ENCODE results near the gene DACH1. TPM values are rescaled to one million over a fixed set of nuclear protein-coding genes. Genes with fewer than 3 reads are reported as not detected.

DACH1 gene
- total RNA-seq, 1 experiment from 2014 or later: 0.11 TPM

GRCh38 chr13:71770710-71771109, 96.3 kb downstream of the DACH1 start:
- no peak overlapping the region for H3K27ac ChIP-seq (ENCODE audit: low read depth, low read length, poor library complexity, severe bottlenecking)
- no peak overlapping the region for H3K4me3 ChIP-seq (ENCODE audit: low read depth, low read length, poor library complexity, severe bottlenecking)
- no peak for DNase-seq (ENCODE audit: low spot score)
- no peaks in the 10 kb centered on the region for H3K36me3 ChIP-seq (ENCODE audit: insufficient read depth, low read length, poor library complexity, severe bottlenecking)
- no TSS peak for BruUV-seq (replicated peaks)
- TF ChIP-seq CTCF (conservative IDR thresholded peaks at IDR 0.05; ENCODE audit: low read depth, low read length): no peak
- TF ChIP-seq EZH2 (IDR thresholded peaks at IDR 0.05; ENCODE audit: borderline replicate concordance, low read depth, low read length, poor library complexity, severe bottlenecking): no peak
- peaks cover 35% of the 10 kb centered on the region for H3K4me1 ChIP-seq (ENCODE audit: insufficient read depth, low read length, poor library complexity, severe bottlenecking)
- POLR2A ChIA-PET (ENCODE audit: low non-redundant PET): no interaction called here
- H3K9me3 ChIP-seq (ENCODE audit: low read depth, low read length, poor library complexity, severe bottlenecking): no peaks in the 10 kb centered on the region
- H3K27me3 ChIP-seq (replicated peaks; ENCODE audit: insufficient read depth, low read depth, low read length, poor library complexity): no peaks in the 10 kb centered on the region
- intact Hi-C loops (cut with micrococcal nuclease; ENCODE audit: unreplicated experiment): loop anchor here (5.0 kb wide), 1 partner anchor 143 kb away; no protein-coding TSS in a partner anchor
- CTCF ChIA-PET: no interaction called here

GRCh38 chr13:71768881-71769280, 98.1 kb downstream of the DACH1 start:
- CTCF ChIA-PET: no interaction called here
- H3K36me3 ChIP-seq (ENCODE audit: insufficient read depth, low read length, poor library complexity, severe bottlenecking): no peaks in the 10 kb centered on the region
- H3K27me3 ChIP-seq (replicated peaks; ENCODE audit: insufficient read depth, low read depth, low read length, poor library complexity): no peaks in the 10 kb centered on the region
- intact Hi-C loops (cut with micrococcal nuclease; ENCODE audit: unreplicated experiment): no loop called here
- no peak overlapping the region for H3K4me3 ChIP-seq (ENCODE audit: low read depth, low read length, poor library complexity, severe bottlenecking)
- no peak overlapping the region for H3K27ac ChIP-seq (ENCODE audit: low read depth, low read length, poor library complexity, severe bottlenecking)
- TF ChIP-seq EZH2 (IDR thresholded peaks at IDR 0.05; ENCODE audit: borderline replicate concordance, low read depth, low read length, poor library complexity, severe bottlenecking) (no peak), CTCF (conservative IDR thresholded peaks at IDR 0.05; ENCODE audit: low read depth, low read length) (no peak)
- POLR2A ChIA-PET (ENCODE audit: low non-redundant PET): no interaction called here
- peaks cover 17% of the 10 kb centered on the region for H3K4me1 ChIP-seq (ENCODE audit: insufficient read depth, low read length, poor library complexity, severe bottlenecking)
- H3K9me3 ChIP-seq (ENCODE audit: low read depth, low read length, poor library complexity, severe bottlenecking): no peaks in the 10 kb centered on the region
- no peak for DNase-seq (ENCODE audit: low spot score)
- BruUV-seq (replicated peaks): no TSS peak

- Histone ChIP-seq H3K4me1 (ENCODE audit: insufficient read depth, low read length, poor library complexity, severe bottlenecking) (no peaks in the 10 kb centered on the region), H3K27ac (ENCODE audit: low read depth, low read length, poor library complexity, severe bottlenecking) (no peak overlapping the region), H3K36me3 (ENCODE audit: insufficient read depth, low read length, poor library complexity, severe bottlenecking) (no peaks in the 10 kb centered on the region), H3K4me3 (ENCODE audit: low read depth, low read length, poor library complexity, severe bottlenecking) (no peak overlapping the region), H3K9me3 (ENCODE audit: low read depth, low read length, poor library complexity, severe bottlenecking) (no peaks in the 10 kb centered on the region), H3K27me3 (replicated peaks; ENCODE audit: insufficient read depth, low read depth, low read length, poor library complexity) (no peaks in the 10 kb centered on the region)
- DNase-seq (ENCODE audit: low spot score): peak; percentile 11
- intact Hi-C loops (cut with micrococcal nuclease; ENCODE audit: unreplicated experiment): no loop called here
- CTCF ChIA-PET: no interaction called here
- TF ChIP-seq CTCF (conservative IDR thresholded peaks at IDR 0.05; ENCODE audit: low read depth, low read length): no peak
- no peak for TF ChIP-seq EZH2 (IDR thresholded peaks at IDR 0.05; ENCODE audit: borderline replicate concordance, low read depth, low read length, poor library complexity, severe bottlenecking)
- POLR2A ChIA-PET (ENCODE audit: low non-redundant PET): no interaction called here
- BruUV-seq (replicated peaks): no TSS peak
Observed at GRCh38 chr13:71759651-71760511, 107.1 kb downstream of the DACH1 start.
